Activated CD8-positive, alpha-beta memory T cell treated with anti-CD3 and anti-CD28 coated beads, Interleukin-2, amount 10 ng/mL, durations not matched to agents 7 days and 5 days (primary cell): Measurements from ENCODE around the gene ST3GAL4. TPM values are rescaled to one million over a fixed set of nuclear protein-coding genes. Genes with fewer than 3 reads are reported as not detected.
"Not testable (repeated sequence)": the region's sequence is repeated elsewhere in the genome, so short reads cannot be mapped to it uniquely, and the experiment has no call there.

Experiments
- ATAC-seq: fragments of 150-1000 bp; cut with Tn5 transposase; one replicate; pipeline ENCODE4 v1.10.0; 2021; ENCODE audit warnings: moderate library complexity
- CTCF ChIA-PET: fragments of 350-600 bp; sonication (Branson Sonifier 250); formaldehyde crosslinking; loops from one replicate; lab custom pipeline; 2021; ENCODE audit warnings: antibody characterized with exemption; lab: Charles Lee
- DNase-seq: peaks from one replicate; pipeline ENCODE4 v3.0.0-alpha.2; 2020
- H3K27ac Mint-ChIP-seq: one replicate; pipeline ENCODE4 v1.8.0; 2021; ENCODE audit warnings: mild to moderate bottlenecking, mixed read lengths
- H3K27me3 Mint-ChIP-seq: one replicate; pipeline ENCODE4 v1.8.0; 2021; ENCODE audit warnings: mixed read lengths
- H3K36me3 Mint-ChIP-seq: one replicate; pipeline ENCODE4 v1.8.0; 2021; ENCODE audit warnings: mild to moderate bottlenecking, mixed read lengths
- H3K4me1 Mint-ChIP-seq: one replicate; pipeline ENCODE4 v1.8.0; 2021; ENCODE audit warnings: mixed read lengths
- H3K4me3 Mint-ChIP-seq: one replicate; pipeline ENCODE4 v1.8.0; 2021; ENCODE audit warnings: mild to moderate bottlenecking, moderate library complexity, mixed read lengths
- H3K9me3 Mint-ChIP-seq: one replicate; pipeline ENCODE4 v1.8.0; 2022; ENCODE audit warnings: low read depth, mixed read lengths
- total RNA-seq, 2 experiments: library from RNA; stranded (reverse); gene quantifications; one replicate each; pipeline ENCODE4 v1.2.3, GENCODE V29; 2021

ST3GAL4 gene
- total RNA-seq, 2 experiments from 2014 or later: 8.8 to 11.5 TPM

GRCh38 chr11:126381960-126382359, 26.5 kb downstream of the ST3GAL4 start:
- ATAC-seq, DNase-seq, CTCF ChIA-PET, H3K4me1 Mint-ChIP-seq, H3K36me3 Mint-ChIP-seq, H3K27ac Mint-ChIP-seq, H3K9me3 Mint-ChIP-seq, H3K27me3 Mint-ChIP-seq, H3K4me3 Mint-ChIP-seq: not testable (repeated sequence)

DNA sequence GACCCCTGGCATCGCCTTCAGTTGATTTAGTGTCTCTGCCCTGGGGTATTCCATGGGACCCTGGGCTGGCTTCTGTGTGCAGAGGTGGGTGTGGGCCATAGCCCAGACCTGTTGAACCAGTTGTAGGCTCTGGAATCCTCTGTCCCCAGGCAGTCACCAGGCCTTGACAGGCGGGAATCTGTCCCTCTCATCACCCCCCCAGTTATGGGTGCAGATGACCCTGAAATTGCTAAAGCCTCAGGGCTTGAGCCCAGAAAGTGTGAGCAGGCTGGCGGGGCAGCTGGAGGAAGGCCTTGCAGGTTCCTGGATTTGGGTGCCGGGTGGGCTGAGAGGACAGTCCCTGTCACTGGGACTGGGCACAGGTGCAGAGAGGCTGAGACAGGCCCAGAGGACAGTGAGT, 27.2 kb downstream of the ST3GAL4 start:
- H3K27me3 Mint-ChIP-seq, ATAC-seq, H3K27ac Mint-ChIP-seq, CTCF ChIA-PET, H3K36me3 Mint-ChIP-seq, H3K4me1 Mint-ChIP-seq, H3K9me3 Mint-ChIP-seq, DNase-seq, H3K4me3 Mint-ChIP-seq: not testable (repeated sequence)

- Mint-ChIP-seq H3K4me1 (no peaks in the 10 kb centered on the region), H3K27me3 (no peaks in the 10 kb centered on the region), H3K9me3 (no peaks in the 10 kb centered on the region), H3K4me3 (no peak overlapping the region), H3K36me3 (no peaks in the 10 kb centered on the region), H3K27ac (no peak overlapping the region)
- DNase-seq (no peak), ATAC-seq (no peak)
- CTCF ChIA-PET: no interaction called here
Observed at GRCh38 chr11:126383339-126384335, 28.2 kb downstream of the ST3GAL4 start.

DNA sequence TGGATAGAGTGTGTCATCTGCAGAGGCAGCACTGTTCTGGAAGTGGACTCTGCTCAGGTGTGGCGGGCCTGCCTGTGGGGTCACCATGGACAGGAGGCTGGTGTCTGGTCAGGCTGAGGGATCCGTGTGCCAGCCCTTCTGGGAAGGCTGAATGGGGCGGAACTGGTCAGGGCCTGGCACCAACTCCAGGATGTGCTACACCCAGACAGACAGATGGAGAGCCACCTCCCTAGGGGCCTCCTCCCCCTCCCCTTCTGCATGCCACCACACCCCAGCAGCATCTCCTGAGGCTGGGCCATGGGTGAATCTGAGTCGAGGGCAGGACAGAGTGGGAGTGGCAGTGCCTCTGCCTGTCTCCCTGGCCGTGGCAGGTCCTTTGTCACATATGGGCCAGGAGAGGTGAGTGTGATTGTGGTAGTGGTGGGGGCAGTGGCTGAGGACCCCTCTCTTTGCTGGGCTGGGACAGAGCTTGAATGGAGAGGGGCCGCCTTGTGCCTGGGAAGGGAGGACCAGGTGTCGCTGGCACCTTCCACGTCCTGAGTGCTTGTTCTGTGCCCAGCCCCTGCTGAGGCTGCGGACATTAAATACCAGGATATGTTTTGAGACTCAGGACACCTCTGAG, 29.1 kb downstream of the ST3GAL4 start:
- no peaks in the 10 kb centered on the region for H3K36me3 Mint-ChIP-seq
- no peaks in the 10 kb centered on the region for H3K4me1 Mint-ChIP-seq
- no peak overlapping the region for H3K4me3 Mint-ChIP-seq
- DNase-seq (no peak), ATAC-seq (no peak)
- H3K27me3 Mint-ChIP-seq: no peaks in the 10 kb centered on the region
- no peaks in the 10 kb centered on the region for H3K9me3 Mint-ChIP-seq
- CTCF ChIA-PET: no interaction called here
- no peak overlapping the region for H3K27ac Mint-ChIP-seq

GRCh38 chr11:126385991-126386728, 30.7 kb downstream of the ST3GAL4 start:
- Mint-ChIP-seq H3K4me3 (no peak overlapping the region), H3K4me1 (no peaks in the 10 kb centered on the region), H3K27ac (no peak overlapping the region), H3K27me3 (no peaks in the 10 kb centered on the region), H3K9me3 (no peaks in the 10 kb centered on the region), H3K36me3 (no peaks in the 10 kb centered on the region)
- no peak for DNase-seq
- CTCF ChIA-PET: no interaction called here
- ATAC-seq: no peak

DNA sequence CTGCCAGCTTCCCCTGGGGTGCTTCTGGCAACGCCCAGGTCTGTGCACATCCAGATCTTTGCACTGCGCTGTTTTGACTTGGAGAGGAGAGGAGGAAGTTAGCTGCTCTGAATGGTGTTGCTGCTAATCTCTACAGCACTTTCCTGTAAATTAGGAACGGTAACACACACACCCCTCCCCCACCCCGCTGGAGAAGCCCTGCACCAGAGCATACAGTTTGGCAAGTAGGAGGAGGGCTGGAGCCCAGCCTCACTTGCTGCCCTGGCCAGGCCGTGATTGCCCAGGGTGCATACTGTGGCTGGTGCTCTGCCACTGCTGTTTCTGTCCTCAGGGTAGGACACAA, 31.2 kb downstream of the ST3GAL4 start:
- CTCF ChIA-PET, H3K4me3 Mint-ChIP-seq, H3K27me3 Mint-ChIP-seq, H3K9me3 Mint-ChIP-seq, H3K4me1 Mint-ChIP-seq, H3K36me3 Mint-ChIP-seq, ATAC-seq, DNase-seq, H3K27ac Mint-ChIP-seq: not testable (repeated sequence)

GRCh38 chr11:126387857-126388256, 32.4 kb downstream of the ST3GAL4 start:
- peaks cover 4% of the 10 kb centered on the region for H3K4me1 Mint-ChIP-seq
- H3K36me3 Mint-ChIP-seq: no peaks in the 10 kb centered on the region
- ATAC-seq (no peak), DNase-seq (no peak)
- no peaks in the 10 kb centered on the region for H3K27me3 Mint-ChIP-seq
- H3K27ac Mint-ChIP-seq: no peak overlapping the region
- no peaks in the 10 kb centered on the region for H3K9me3 Mint-ChIP-seq
- CTCF ChIA-PET: no interaction called here
- H3K4me3 Mint-ChIP-seq: no peak overlapping the region

DNA sequence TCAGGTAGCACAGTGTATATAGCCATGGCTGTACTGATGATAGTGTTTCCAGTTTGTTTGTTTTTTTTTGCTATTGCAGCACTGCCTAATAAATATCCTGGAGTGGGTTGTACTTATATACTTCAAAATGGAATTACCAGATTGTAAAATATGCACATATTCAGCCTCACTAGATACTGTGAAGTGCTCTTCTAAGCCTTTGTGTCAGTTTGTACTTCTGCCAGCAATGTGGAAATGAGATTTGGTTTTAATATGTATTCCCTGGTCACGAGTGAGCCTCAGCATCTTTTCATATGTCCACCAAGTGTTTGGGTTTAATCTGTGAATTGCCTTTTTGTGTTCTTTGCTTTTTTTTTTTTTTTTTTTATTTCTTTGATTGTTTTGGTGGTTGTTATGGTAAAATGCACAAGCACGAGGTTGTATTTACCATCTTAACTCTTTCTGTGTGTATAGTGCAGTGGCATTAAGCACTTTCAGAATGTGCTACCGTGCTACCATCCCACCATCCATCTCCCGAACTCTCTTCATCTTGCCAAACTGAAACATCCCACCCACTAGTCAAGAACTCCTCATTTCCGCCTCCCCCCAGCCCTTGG, 34.9 kb downstream of the ST3GAL4 start:
- CTCF ChIA-PET: no interaction called here
- no peak for ATAC-seq
- Mint-ChIP-seq H3K9me3 (no peaks in the 10 kb centered on the region), H3K27ac (no peak overlapping the region), H3K27me3 (no peaks in the 10 kb centered on the region), H3K4me3 (no peak overlapping the region), H3K4me1 (peaks cover 4% of the 10 kb centered on the region), H3K36me3 (no peaks in the 10 kb centered on the region)
- DNase-seq: no peak

DNA sequence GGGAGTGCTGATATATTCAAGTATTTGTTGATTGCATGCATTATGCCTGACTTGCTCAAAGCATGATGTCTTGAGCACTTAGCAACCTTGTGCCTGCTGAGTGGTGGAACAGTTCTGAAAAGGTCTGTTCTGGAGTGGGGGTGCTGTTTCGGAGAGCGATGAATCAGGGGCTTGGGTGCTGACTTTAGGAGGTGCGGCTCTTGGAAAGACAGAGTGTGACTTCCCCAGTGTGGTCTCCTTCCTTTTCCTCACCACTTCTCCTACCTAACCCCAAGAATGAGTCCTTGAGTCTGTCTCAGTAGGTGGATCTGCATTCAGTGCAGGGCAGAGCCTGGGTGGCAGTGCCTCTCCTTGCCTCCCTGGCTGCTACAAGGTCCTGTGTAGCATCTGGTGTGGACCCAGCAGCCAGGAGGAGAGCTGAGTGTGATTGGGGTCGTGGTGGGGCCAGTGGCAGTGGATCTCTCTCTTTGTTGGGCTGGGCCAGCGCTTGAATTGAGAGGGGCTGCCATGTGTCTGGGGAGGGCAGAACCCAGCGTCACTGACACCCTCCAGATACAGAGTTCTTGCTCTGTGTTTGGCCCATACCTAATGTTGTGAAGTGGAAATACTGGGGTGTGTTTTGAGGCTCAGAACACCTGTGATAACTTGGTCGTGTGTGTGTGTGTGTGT, 35.9 kb downstream of the ST3GAL4 start:
- CTCF ChIA-PET: no interaction called here
- H3K4me3 Mint-ChIP-seq: no peak overlapping the region
- peaks cover 4% of the 10 kb centered on the region for H3K4me1 Mint-ChIP-seq
- ATAC-seq (no peak), DNase-seq (no peak)
- H3K27me3 Mint-ChIP-seq: no peaks in the 10 kb centered on the region
- no peak overlapping the region for H3K27ac Mint-ChIP-seq
- H3K36me3 Mint-ChIP-seq: no peaks in the 10 kb centered on the region
- no peaks in the 10 kb centered on the region for H3K9me3 Mint-ChIP-seq

DNA sequence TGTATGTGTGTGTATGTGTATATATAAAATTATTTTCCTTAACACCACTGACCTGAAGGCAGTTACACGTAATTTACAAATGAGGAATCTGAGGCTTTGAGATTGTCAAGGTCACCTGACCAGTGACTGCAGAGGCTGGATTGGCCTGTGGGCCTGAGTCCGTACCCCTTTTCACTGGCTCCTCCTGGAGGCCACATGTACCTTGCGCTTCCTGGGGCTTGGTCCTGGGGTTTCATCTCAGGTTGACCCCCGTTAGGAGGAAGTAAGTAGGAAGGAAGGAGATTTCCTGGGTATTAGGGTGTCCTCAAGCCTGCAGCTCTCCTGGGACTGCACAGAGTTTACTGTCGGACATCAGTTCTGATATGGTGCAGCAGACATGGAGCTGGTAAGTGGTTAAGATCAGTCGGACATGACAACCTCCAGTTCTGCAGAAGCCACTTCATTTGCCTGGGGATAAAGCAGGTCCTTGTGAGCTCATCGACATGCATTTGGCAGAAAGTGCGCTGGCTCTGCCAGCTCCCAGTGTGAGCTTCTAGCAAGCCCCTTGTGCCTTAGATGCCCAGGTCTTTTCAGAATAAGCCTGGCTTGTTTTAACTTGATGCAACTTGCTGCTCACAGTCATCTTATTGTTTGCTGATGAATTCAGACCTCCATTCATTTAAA, 36.6 kb downstream of the ST3GAL4 start:
- no peaks in the 10 kb centered on the region for H3K9me3 Mint-ChIP-seq
- DNase-seq: no peak
- peaks cover 4% of the 10 kb centered on the region for H3K4me1 Mint-ChIP-seq
- H3K27ac Mint-ChIP-seq: no peak overlapping the region
- H3K27me3 Mint-ChIP-seq: no peaks in the 10 kb centered on the region
- ATAC-seq: no peak
- no peaks in the 10 kb centered on the region for H3K36me3 Mint-ChIP-seq
- CTCF ChIA-PET: interaction anchor here (1.4 kb wide), 1 partner anchor 73 kb away, joined by 3 read pairs; no protein-coding TSS in a partner anchor
- no peak overlapping the region for H3K4me3 Mint-ChIP-seq

GRCh38 chr11:126392633-126393013, 37.1 kb downstream of the ST3GAL4 start:
- Mint-ChIP-seq H3K9me3 (no peaks in the 10 kb centered on the region), H3K27me3 (no peaks in the 10 kb centered on the region), H3K4me3 (no peak overlapping the region), H3K27ac (no peak overlapping the region), H3K36me3 (no peaks in the 10 kb centered on the region), H3K4me1 (peaks cover 4% of the 10 kb centered on the region)
- ATAC-seq: no peak
- DNase-seq: no peak
- CTCF ChIA-PET: interaction anchor here (1.4 kb wide), 1 partner anchor 73 kb away, joined by 3 read pairs; no protein-coding TSS in a partner anchor

DNA sequence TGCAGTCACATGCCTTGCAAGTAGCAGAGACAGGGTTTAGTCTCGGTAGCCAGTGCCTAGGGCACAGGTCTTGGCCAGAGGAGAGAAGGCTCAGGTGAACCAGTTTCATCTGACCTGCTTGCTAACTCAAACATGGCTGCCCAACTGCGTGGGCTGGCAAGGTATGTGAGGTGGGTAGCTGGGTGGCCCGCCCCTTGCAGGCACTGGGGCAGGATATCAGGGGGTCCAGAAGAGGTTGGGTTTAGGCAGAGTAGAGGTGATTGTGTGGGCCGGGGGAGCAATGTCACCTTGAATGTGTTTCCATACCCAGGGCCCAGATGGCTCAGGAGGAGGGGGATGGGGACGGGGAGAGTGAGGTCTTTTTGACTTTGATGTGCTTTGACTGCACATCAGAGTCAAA, 37.7 kb downstream of the ST3GAL4 start:
- no peaks in the 10 kb centered on the region for H3K9me3 Mint-ChIP-seq
- no peak for ATAC-seq

More for the DNA sequence above, 37.7 kb downstream of the ST3GAL4 start:
- no peak for DNase-seq
- Mint-ChIP-seq H3K4me1 (peaks cover 4% of the 10 kb centered on the region), H3K36me3 (no peaks in the 10 kb centered on the region), H3K27me3 (no peaks in the 10 kb centered on the region), H3K4me3 (no peak overlapping the region), H3K27ac (no peak overlapping the region)
- CTCF ChIA-PET: interaction anchor here (1.4 kb wide), 1 partner anchor 74 kb away, joined by 3 read pairs; no protein-coding TSS in a partner anchor
